ENCODE measurements around the gene PHAF1. TPM values are rescaled to one million over a fixed set of nuclear protein-coding genes. Genes with fewer than 3 reads are reported as not detected.

PHAF1 gene
- polyA plus RNA-seq, 1 donor, result 14.3 TPM

DNA sequence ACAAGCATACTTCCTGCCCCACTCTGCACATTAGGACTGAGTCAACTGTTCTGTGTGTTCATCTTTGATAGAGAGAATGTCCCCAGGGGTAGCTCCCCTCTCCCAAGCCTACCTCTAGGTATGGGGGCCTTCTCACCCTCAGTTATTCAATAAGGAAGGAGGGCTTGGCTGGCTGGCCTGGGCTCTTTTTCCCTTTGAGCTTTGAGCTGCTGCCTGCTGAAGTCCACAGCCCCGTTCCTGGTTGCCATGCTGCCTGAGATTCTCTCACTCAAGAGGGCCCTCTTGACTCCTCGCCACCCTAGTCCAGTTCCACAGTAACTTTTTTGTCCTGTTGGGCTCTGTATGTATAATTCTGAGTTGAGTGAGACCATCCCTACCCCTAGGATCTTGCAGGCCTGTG, 36.0 kb downstream of the PHAF1 start:
- Histone ChIP-seq H3K4me1 (ENCODE audit: control insufficient read depth, insufficient read depth, low read length) (no peaks in the 10 kb centered on the region), H3K27ac (ENCODE audit: low read length) (no peak overlapping the region), H3K27me3 (ENCODE audit: control insufficient read depth, insufficient read depth, low read length) (peaks cover 17% of the 10 kb centered on the region), H3K36me3 (ENCODE audit: control insufficient read depth, insufficient read depth, low read length) (peaks cover 67% of the 10 kb centered on the region), H3K4me3 (ENCODE audit: low read length) (no peak overlapping the region), H3K9me3 (ENCODE audit: control insufficient read depth, low read depth, low read length) (peaks cover 8% of the 10 kb centered on the region)
- DNase-seq, result no peak
- no CpG with 5 or more reads among the region's 2 CpGs for WGBS (ENCODE audit: insufficient coverage, low lambda C conversion rate)

DNA sequence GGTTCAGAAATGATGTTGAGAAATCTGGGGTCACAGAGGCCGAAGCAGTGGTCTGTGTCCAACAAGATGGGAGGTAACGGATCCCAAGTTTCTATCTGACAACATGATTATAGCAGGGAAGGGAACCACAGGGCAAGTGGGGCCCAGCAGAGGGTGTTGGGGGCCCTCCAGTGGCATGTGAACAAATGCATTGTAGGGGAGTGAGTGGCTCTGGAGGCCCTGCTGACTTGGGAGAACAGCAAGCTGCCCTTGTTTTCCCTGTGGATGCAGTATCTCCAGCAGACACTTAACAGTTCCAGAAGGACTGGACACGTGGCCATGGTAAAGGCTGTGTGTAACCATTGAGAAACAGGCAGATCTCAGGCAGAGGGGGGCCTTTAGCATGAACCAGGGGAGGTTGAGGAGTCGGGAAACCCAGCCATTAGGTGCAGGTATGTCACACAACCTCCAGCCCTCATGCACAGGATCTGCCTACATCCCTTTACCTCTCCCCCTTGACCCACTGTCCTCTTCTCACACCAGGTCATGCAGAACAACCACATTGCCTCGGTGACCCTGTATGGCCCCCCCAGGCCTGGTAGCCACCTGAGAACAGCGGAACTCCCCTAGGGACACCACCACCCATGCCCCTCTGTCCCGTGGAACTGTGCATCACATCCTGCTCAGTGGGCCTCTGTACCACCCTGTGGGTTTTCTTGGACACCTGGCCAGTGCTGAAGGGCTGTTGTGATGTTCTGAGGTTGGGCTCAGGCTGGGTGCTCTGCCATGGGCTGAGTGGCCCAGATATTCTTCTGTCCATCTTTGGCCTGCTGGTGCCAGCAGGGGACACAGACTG, 37.0 kb downstream of the PHAF1 start:
- H3K36me3 ChIP-seq (ENCODE audit: control insufficient read depth, insufficient read depth, low read length), result peaks cover 57% of the 10 kb centered on the region
- peaks cover 8% of the 10 kb centered on the region for H3K9me3 ChIP-seq (ENCODE audit: control insufficient read depth, low read depth, low read length)
- WGBS (ENCODE audit: insufficient coverage, low lambda C conversion rate), result no CpG with 5 or more reads among the region's 7 CpGs
- no peak overlapping the region for H3K4me3 ChIP-seq (ENCODE audit: low read length)
- H3K27ac ChIP-seq (ENCODE audit: low read length), result no peak overlapping the region
- peaks cover 27% of the 10 kb centered on the region for H3K27me3 ChIP-seq (ENCODE audit: control insufficient read depth, insufficient read depth, low read length)
- H3K4me1 ChIP-seq (ENCODE audit: control insufficient read depth, insufficient read depth, low read length), result peaks cover 3% of the 10 kb centered on the region
- DNase-seq, result peak in 1 of 2 donors; percentile 29

DNA sequence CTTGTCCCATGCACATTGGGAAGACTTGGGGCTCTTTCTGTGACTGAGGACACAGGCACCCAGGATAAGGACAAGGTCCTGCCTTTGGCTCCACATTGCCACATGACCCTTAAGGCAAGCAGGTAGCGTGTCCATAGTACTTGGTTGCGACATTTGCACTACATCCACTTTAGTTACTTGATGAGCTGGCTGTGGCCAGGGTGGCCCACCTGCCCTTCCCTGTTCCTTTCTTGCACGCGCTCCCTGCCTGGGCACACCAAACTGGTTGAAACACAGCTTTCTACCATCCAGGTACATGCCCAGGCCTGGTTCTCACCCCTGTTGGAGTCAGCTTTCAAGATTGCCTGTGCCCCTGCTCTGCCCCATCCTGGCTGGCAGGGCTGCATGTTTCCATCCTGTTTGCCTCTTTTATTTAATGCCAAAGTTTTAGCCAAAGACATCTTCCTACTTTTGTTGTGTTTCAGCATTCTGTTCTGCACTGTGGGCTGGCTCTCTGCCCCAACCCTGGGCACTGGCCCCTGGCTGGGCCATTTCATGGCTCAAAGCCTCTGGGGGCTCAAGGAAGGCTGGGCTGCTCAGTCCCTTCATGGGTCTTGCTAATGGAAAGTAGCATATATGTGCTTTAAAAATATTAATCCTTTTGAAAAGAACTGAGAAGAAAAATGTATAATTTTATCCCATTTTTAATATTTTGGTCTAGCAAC, 37.8 kb downstream of the PHAF1 start:
- no peak for DNase-seq
- Histone ChIP-seq H3K36me3 (ENCODE audit: control insufficient read depth, insufficient read depth, low read length) (peaks cover 49% of the 10 kb centered on the region), H3K27ac (ENCODE audit: low read length) (no peak overlapping the region), H3K4me1 (ENCODE audit: control insufficient read depth, insufficient read depth, low read length) (peaks cover 3% of the 10 kb centered on the region), H3K9me3 (ENCODE audit: control insufficient read depth, low read depth, low read length) (peaks cover 8% of the 10 kb centered on the region), H3K27me3 (ENCODE audit: control insufficient read depth, insufficient read depth, low read length) (peaks cover 32% of the 10 kb centered on the region), H3K4me3 (ENCODE audit: low read length) (no peak overlapping the region)
- WGBS (ENCODE audit: insufficient coverage, low lambda C conversion rate), result no CpG with 5 or more reads among the region's 4 CpGs

GRCh38 chr16:67148221-67148620, 38.5 kb downstream of the PHAF1 start:
- DNase-seq, result no peak
- Histone ChIP-seq H3K4me1 (ENCODE audit: control insufficient read depth, insufficient read depth, low read length) (peaks cover 3% of the 10 kb centered on the region), H3K9me3 (ENCODE audit: control insufficient read depth, low read depth, low read length) (peaks cover 8% of the 10 kb centered on the region), H3K27ac (ENCODE audit: low read length) (no peak overlapping the region), H3K4me3 (ENCODE audit: low read length) (no peak overlapping the region), H3K27me3 (ENCODE audit: control insufficient read depth, insufficient read depth, low read length) (peaks cover 38% of the 10 kb centered on the region), H3K36me3 (ENCODE audit: control insufficient read depth, insufficient read depth, low read length) (peaks cover 43% of the 10 kb centered on the region)
- whole genome bisulfite sequencing (ENCODE audit: insufficient coverage, low lambda C conversion rate), result no CpG with 5 or more reads among the region's 2 CpGs

GRCh38 chr16:67148656-67149275, 39.0 kb downstream of the PHAF1 start:
- peaks cover 3% of the 10 kb centered on the region for H3K4me1 ChIP-seq (ENCODE audit: control insufficient read depth, insufficient read depth, low read length)
- H3K36me3 ChIP-seq (ENCODE audit: control insufficient read depth, insufficient read depth, low read length), result peaks cover 40% of the 10 kb centered on the region
- H3K4me3 ChIP-seq (ENCODE audit: low read length), result no peak overlapping the region
- no peak overlapping the region for H3K27ac ChIP-seq (ENCODE audit: low read length)
- no CpG with 5 or more reads among the region's 11 CpGs for WGBS (ENCODE audit: insufficient coverage, low lambda C conversion rate)
- peaks cover 41% of the 10 kb centered on the region for H3K27me3 ChIP-seq (ENCODE audit: control insufficient read depth, insufficient read depth, low read length)
- peaks cover 8% of the 10 kb centered on the region for H3K9me3 ChIP-seq (ENCODE audit: control insufficient read depth, low read depth, low read length)
- DNase-seq, result no peak

- no peak overlapping the region for H3K27ac ChIP-seq (ENCODE audit: low read length)
- H3K4me1 ChIP-seq (ENCODE audit: control insufficient read depth, insufficient read depth, low read length), result peaks cover 3% of the 10 kb centered on the region
- no CpG with 5 or more reads among the region's 77 CpGs for WGBS (ENCODE audit: insufficient coverage, low lambda C conversion rate)
- peaks cover 8% of the 10 kb centered on the region for H3K9me3 ChIP-seq (ENCODE audit: control insufficient read depth, low read depth, low read length)
- no peak for DNase-seq
- peaks cover 47% of the 10 kb centered on the region for H3K27me3 ChIP-seq (ENCODE audit: control insufficient read depth, insufficient read depth, low read length)
- H3K36me3 ChIP-seq (ENCODE audit: control insufficient read depth, insufficient read depth, low read length), result peaks cover 34% of the 10 kb centered on the region
- no peak overlapping the region for H3K4me3 ChIP-seq (ENCODE audit: low read length)
Observed at GRCh38 chr16:67149276-67150046, 39.7 kb downstream of the PHAF1 start.

DNA sequence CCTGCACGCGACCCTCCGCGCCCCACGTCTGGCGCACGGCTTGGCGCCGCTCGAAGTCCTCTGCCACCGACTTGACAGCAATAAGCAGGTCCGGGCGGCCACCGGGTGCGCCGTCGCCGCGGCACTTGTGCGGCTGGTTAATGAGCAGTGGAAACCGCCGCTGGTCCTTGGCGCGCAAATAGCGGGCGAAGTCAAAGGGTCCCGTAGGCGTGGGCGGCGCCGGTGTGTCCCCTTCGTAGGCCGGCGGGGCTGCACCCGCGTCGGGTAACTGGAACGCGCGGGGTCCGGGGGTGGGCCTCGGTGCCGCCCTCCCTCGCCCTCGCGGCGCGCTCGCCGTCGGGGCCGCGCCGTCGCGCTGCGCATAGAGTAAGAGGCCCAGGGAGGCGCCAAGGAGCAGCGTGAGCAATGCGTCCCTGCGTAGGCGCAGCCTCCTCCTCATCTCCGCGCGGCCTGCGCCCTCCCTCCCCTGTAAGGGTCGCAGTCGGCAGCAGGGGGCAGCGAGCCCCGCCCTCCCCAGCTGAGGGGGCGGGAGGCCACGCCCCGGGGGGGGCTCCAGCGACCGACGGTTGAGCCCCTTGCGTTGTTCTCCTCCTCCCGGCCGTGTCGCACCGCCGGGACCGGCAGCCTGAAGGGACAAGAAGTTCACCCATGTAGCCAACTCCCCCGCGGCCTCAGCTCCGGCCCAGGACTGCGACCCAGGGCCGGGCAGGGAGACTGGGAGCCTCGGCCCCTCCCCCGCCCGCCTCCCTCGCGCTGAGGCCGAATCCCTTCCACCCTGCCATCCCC, 40.5 kb downstream of the PHAF1 start:
- peaks cover 55% of the 10 kb centered on the region for H3K27me3 ChIP-seq (ENCODE audit: control insufficient read depth, insufficient read depth, low read length)
- peaks cover 6% of the 10 kb centered on the region for H3K4me1 ChIP-seq (ENCODE audit: control insufficient read depth, insufficient read depth, low read length)
- peak overlapping the region; percentile 38 for H3K4me3 ChIP-seq (ENCODE audit: low read length)
- DNase-seq, result peak; percentile 54 to 68
- peak overlapping the region; percentile 73 for H3K27ac ChIP-seq (ENCODE audit: low read length)
- H3K9me3 ChIP-seq (ENCODE audit: control insufficient read depth, low read depth, low read length), result peaks cover 12% of the 10 kb centered on the region
- no CpG with 5 or more reads among the region's 94 CpGs for WGBS (ENCODE audit: insufficient coverage, low lambda C conversion rate)
- peaks cover 26% of the 10 kb centered on the region for H3K36me3 ChIP-seq (ENCODE audit: control insufficient read depth, insufficient read depth, low read length)

DNA sequence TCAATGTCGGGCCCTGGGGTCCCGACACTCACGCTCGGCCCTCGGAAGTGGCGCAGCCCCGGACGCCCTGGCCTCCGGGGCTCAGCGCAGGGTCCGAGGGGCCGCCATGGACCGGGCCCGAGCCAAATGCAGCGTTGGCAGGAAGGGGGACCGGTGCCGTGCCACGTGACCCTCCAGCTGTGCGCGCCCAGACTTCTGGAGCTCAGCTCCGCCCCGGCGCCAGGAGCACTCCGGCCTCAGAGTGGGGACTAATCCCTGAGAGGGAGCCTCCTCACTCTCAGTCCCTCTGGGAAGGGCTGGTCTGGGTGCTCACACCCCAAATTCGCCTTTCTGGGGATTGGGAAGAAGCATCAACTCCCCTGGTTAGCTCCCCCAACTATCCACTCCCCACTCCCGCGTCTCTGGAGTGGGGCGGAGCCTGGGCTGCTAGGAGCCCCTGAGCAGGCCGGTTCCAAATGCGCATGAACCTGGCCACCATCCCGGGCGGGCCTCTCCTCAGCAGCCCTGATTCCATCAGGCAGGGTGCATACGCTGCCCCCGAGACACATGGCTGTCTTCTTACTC, 41.2 kb downstream of the PHAF1 start, which contains the start of gene B3GNT9:
Gene B3GNT9, minus strand, starts transcription at position 166 of the 564 bp plus-strand sequence. CDS start 513 bp downstream, outside the sequence.
- Histone ChIP-seq H3K27ac (ENCODE audit: low read length) (peak within 1 kb of the TSS; percentile 73), H3K9me3 (ENCODE audit: control insufficient read depth, low read depth, low read length) (peaks cover 12% of the 10 kb centered on the region), H3K36me3 (ENCODE audit: control insufficient read depth, insufficient read depth, low read length) (peaks cover 19% of the 10 kb centered on the region), H3K4me3 (ENCODE audit: low read length) (peak within 1 kb of the TSS; percentile 38), H3K4me1 (ENCODE audit: control insufficient read depth, insufficient read depth, low read length) (peaks cover 11% of the 10 kb centered on the region), H3K27me3 (ENCODE audit: control insufficient read depth, insufficient read depth, low read length) (peaks cover 61% of the 10 kb centered on the region)
- peak in 1 of 2 donors; percentile 74 for DNase-seq
- WGBS (ENCODE audit: insufficient coverage, low lambda C conversion rate), result no CpG with 5 or more reads among the region's 34 CpGs

- no peak for DNase-seq
- H3K27me3 ChIP-seq (ENCODE audit: control insufficient read depth, insufficient read depth, low read length), result peaks cover 67% of the 10 kb centered on the region
- peaks cover 12% of the 10 kb centered on the region for H3K9me3 ChIP-seq (ENCODE audit: control insufficient read depth, low read depth, low read length)
- H3K4me1 ChIP-seq (ENCODE audit: control insufficient read depth, insufficient read depth, low read length), result peaks cover 15% of the 10 kb centered on the region
- 20% methylated on average over 1 of the region's 8 CpGs for WGBS (ENCODE audit: insufficient coverage, low lambda C conversion rate)
- no peak overlapping the region for H3K27ac ChIP-seq (ENCODE audit: low read length)
- no peak overlapping the region for H3K4me3 ChIP-seq (ENCODE audit: low read length)
- H3K36me3 ChIP-seq (ENCODE audit: control insufficient read depth, insufficient read depth, low read length), result peaks cover 13% of the 10 kb centered on the region
Observed at GRCh38 chr16:67151431-67152097, 41.8 kb downstream of the PHAF1 start.
